Measurements from ENCODE around the gene HPCAL1.

GRCh38 chr2:10325278-10326145 is 22.8 kb downstream of the HPCAL1 start:
- TF ChIP-seq, protein P1, sequence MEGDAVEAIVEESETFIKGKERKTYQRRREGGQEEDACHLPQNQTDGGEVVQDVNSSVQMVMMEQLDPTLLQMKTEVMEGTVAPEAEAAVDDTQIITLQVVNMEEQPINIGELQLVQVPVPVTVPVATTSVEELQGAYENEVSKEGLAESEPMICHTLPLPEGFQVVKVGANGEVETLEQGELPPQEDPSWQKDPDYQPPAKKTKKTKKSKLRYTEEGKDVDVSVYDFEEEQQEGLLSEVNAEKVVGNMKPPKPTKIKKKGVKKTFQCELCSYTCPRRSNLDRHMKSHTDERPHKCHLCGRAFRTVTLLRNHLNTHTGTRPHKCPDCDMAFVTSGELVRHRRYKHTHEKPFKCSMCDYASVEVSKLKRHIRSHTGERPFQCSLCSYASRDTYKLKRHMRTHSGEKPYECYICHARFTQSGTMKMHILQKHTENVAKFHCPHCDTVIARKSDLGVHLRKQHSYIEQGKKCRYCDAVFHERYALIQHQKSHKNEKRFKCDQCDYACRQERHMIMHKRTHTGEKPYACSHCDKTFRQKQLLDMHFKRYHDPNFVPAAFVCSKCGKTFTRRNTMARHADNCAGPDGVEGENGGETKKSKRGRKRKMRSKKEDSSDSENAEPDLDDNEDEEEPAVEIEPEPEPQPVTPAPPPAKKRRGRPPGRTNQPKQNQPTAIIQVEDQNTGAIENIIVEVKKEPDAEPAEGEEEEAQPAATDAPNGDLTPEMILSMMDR (conservative IDR thresholded peaks at IDR 0.05; ENCODE audit: low read depth, low read length), result no peak
- no peak for TF ChIP-seq EZH2 (IDR thresholded peaks at IDR 0.05; ENCODE audit: low read length, unreplicated experiment)
- TF ChIP-seq EZH2phosphoT487 (IDR thresholded peaks at IDR 0.05; ENCODE audit: borderline replicate concordance, low read length), result no peak
